H1 (cell line): ENCODE measurements around the gene LOC128125822.

ENCODE experiments used
- CTCF ChIA-PET: fragments of 300-600 bp; sonication (Branson Sonifier 250); formaldehyde crosslinking; loops from one replicate; lab custom pipeline; 2021; ENCODE audit not compliant: partially characterized antibody; lab: Charles Lee
- POLR2A ChIA-PET: fragments of 300-600 bp; sonication (Branson Sonifier 250); formaldehyde crosslinking; loops from one replicate; lab custom pipeline; 2021; ENCODE audit warnings: inconsistent platforms; ENCODE audit not compliant: partially characterized antibody; lab: Charles Lee
- DNase-seq, 2 experiments: peaks; one replicate each; pipeline versions ENCODE4 v3.0.0 to v3.0.0-alpha.2; 2010 to 2022; ENCODE audit warnings: low spot score in 2 of 2, low read depth in 1 of 2, mixed read lengths in 1 of 2
- FAIRE-seq: peaks from 2 replicates; lab custom pipeline; 2011; peaks lifted over from hg19 to GRCh38; lab: Jason Lieb, UNC
- H2AFZ ChIP-seq: 2 replicates; pipeline ENCODE4 v1.8.1; 2012; ENCODE audit warnings: low read length, inconsistent platforms
- H2AK5ac ChIP-seq: 2 replicates; pipeline ENCODE4 v1.6.1; 2013; ENCODE audit warnings: low read depth, low read length
- H2BK120ac ChIP-seq: replicated peaks from 2 replicates; pipeline ENCODE3; 2013; ENCODE audit warnings: low read depth, low read length, inconsistent platforms
- H2BK12ac ChIP-seq: 2 replicates; pipeline ENCODE4 v1.6.1; 2013; ENCODE audit warnings: low read depth, low read length
- H2BK15ac ChIP-seq: 2 replicates; pipeline ENCODE4 v1.6.1; 2013; ENCODE audit warnings: low read length
- H2BK20ac ChIP-seq: 2 replicates; pipeline ENCODE4 v1.6.1; 2013; ENCODE audit warnings: low read length
- H2BK5ac ChIP-seq: 2 replicates; pipeline ENCODE4 v1.6.1; 2013; ENCODE audit warnings: low read depth, low read length
- H3K14ac ChIP-seq: 2 replicates; pipeline ENCODE4 v1.6.1; 2013; ENCODE audit warnings: inconsistent platforms; ENCODE audit not compliant: insufficient read length
- H3K18ac ChIP-seq: 2 replicates; pipeline ENCODE4 v1.6.1; 2013; ENCODE audit warnings: low read length; ENCODE audit errors: extremely low read depth
- H3K23ac ChIP-seq: 2 replicates; pipeline ENCODE4 v1.6.1; 2013; ENCODE audit warnings: inconsistent platforms; ENCODE audit not compliant: insufficient read length
- H3K23me2 ChIP-seq: 2 replicates; pipeline ENCODE4 v1.6.1; 2013; ENCODE audit warnings: low read depth, low read length
- H3K27ac ChIP-seq: 2 replicates; pipeline ENCODE4 v1.6.1; 2011; ENCODE audit warnings: low read depth, low read length, inconsistent platforms
- H3K27me3 ChIP-seq, 4 experiments: replicated peaks in 1 of 4; 1 replicate in 1 of 4; 2 replicates in 3 of 4; pipeline versions ENCODE4 v1.6.1 to v1.8.1; 2011 to 2013; ENCODE audit warnings: low read length in 3 of 4, mild to moderate bottlenecking in 3 of 4, inconsistent platforms in 2 of 4, mixed read lengths in 2 of 4, moderate library complexity in 1 of 4; ENCODE audit not compliant: control insufficient read depth in 3 of 4, insufficient read depth in 3 of 4; ENCODE audit errors: extremely low read depth in 1 of 4
- H3K36me3 ChIP-seq, 4 experiments: 2 replicates each; pipeline versions ENCODE4 v1.6.1 to v1.8.1; 2011 to 2013; ENCODE audit warnings: mild to moderate bottlenecking in 4 of 4, low read length in 3 of 4, moderate library complexity in 2 of 4, control low read depth in 1 of 4, inconsistent platforms in 1 of 4; ENCODE audit not compliant: insufficient read depth in 4 of 4, control insufficient read depth in 2 of 4
- H3K4ac ChIP-seq: replicated peaks from 2 replicates; pipeline ENCODE3; 2013; ENCODE audit warnings: low read length, low read depth, mixed read lengths, inconsistent platforms; ENCODE audit not compliant: insufficient read length
- H3K4me1 ChIP-seq, 4 experiments: replicated peaks in 1 of 4; 1 replicate in 1 of 4; 2 replicates in 3 of 4; pipeline versions ENCODE4 v1.6.1 to v1.8.1; 2011 to 2013; ENCODE audit warnings: low read length in 3 of 4, inconsistent platforms in 2 of 4, mixed read lengths in 1 of 4; ENCODE audit not compliant: insufficient read depth in 4 of 4, control insufficient read depth in 3 of 4
- H3K4me2 ChIP-seq, 2 experiments: 2 replicates each; pipeline versions ENCODE4 v1.6.1 to v1.8.1; 2011 to 2013; ENCODE audit warnings: low read depth in 2 of 2, low read length in 2 of 2, control low read depth in 1 of 2, inconsistent platforms in 1 of 2, mild to moderate bottlenecking in 1 of 2; ENCODE audit not compliant: insufficient read depth in 1 of 2
- H3K4me3 ChIP-seq, 4 experiments: fragments of 200-600, 300-600 bp in 1 of 4; sonication (generic), shearing (Covaris generic), sonication (Bioruptor Twin) in 1 of 4; 2 replicates each; pipeline versions ENCODE4 v1.5.1 to v1.8.1; 2011 to 2016; ENCODE audit warnings: low read length in 4 of 4, low read depth in 3 of 4, control low read depth in 2 of 4, inconsistent platforms in 2 of 4, mild to moderate bottlenecking in 2 of 4, mixed read lengths in 1 of 4, moderate library complexity in 1 of 4; ENCODE audit not compliant: insufficient read depth in 2 of 4; ENCODE audit errors: extremely low read depth in 1 of 4
- H3K56ac ChIP-seq: replicated peaks from 2 replicates; pipeline ENCODE3; 2013; ENCODE audit warnings: low read depth, mild to moderate bottlenecking, mixed read lengths, low read length, inconsistent platforms; ENCODE audit not compliant: insufficient read length
- H3K79me1 ChIP-seq: 2 replicates; pipeline ENCODE4 v1.6.1; 2013; ENCODE audit warnings: low read depth, low read length, control low read depth
- H3K79me2 ChIP-seq, 2 experiments: 2 replicates each; pipeline versions ENCODE4 v1.6.1 to v1.8.1; 2012 to 2013; ENCODE audit warnings: low read length in 2 of 2, mild to moderate bottlenecking in 2 of 2, inconsistent platforms in 1 of 2; ENCODE audit not compliant: insufficient read depth in 2 of 2, control insufficient read depth in 1 of 2
- H3K9ac ChIP-seq, 4 experiments: replicated peaks in 1 of 4; 1 replicate in 1 of 4; 2 replicates in 3 of 4; pipeline versions ENCODE4 v1.6.1 to v1.8.1; 2011 to 2013; ENCODE audit warnings: low read depth in 3 of 4, low read length in 3 of 4, control low read depth in 2 of 4, mild to moderate bottlenecking in 2 of 4, moderate library complexity in 2 of 4, inconsistent platforms in 1 of 4; ENCODE audit errors: extremely low read depth in 1 of 4
- H3K9me3 ChIP-seq, 2 experiments: 2 replicates each; pipeline versions ENCODE4 v1.6.1 to v1.8.1; 2012 to 2013; ENCODE audit warnings: mild to moderate bottlenecking in 2 of 2, moderate library complexity in 2 of 2, control low read depth in 1 of 2, inconsistent platforms in 1 of 2, low read depth in 1 of 2, low read length in 1 of 2, mixed read lengths in 1 of 2; ENCODE audit not compliant: insufficient read depth in 2 of 2
- H4K20me1 ChIP-seq, 2 experiments: replicated peaks in 1 of 2; 2 replicates each; pipeline versions ENCODE3 to v1.8.1; 2011 to 2013; ENCODE audit warnings: inconsistent platforms in 2 of 2, low read length in 2 of 2, mild to moderate bottlenecking in 1 of 2; ENCODE audit not compliant: insufficient read depth in 2 of 2, control insufficient read depth in 1 of 2
- H4K5ac ChIP-seq: 2 replicates; pipeline ENCODE4 v1.6.1; 2013; ENCODE audit warnings: low read length, low read depth, mixed read lengths, inconsistent platforms; ENCODE audit not compliant: insufficient read length
- H4K8ac ChIP-seq: 2 replicates; pipeline ENCODE4 v1.8.0; 2013; ENCODE audit warnings: mild to moderate bottlenecking, moderate library complexity, low read length, inconsistent platforms; ENCODE audit not compliant: insufficient read depth; ENCODE audit errors: extremely low read depth
- H4K91ac ChIP-seq: replicated peaks from 2 replicates; pipeline ENCODE3; 2013; ENCODE audit warnings: low read length, mixed read lengths, inconsistent platforms; ENCODE audit not compliant: insufficient read length
- CHD1 ChIP-seq: IDR thresholded peaks from 2 replicates; pipeline ENCODE4 v1.6.1; 2012; ENCODE audit warnings: low read depth, low read length, improper control_type of control experiment
- CTCF ChIP-seq, 3 experiments: IDR thresholded peaks; 1 replicate in 2 of 3; 2 replicates in 1 of 3; pipeline versions ENCODE4 v1.5.1 to v1.6.1; 2011; ENCODE audit warnings: low read length in 3 of 3, mild to moderate bottlenecking in 3 of 3, inconsistent platforms in 2 of 3, low read depth in 1 of 3, moderate library complexity in 1 of 3; ENCODE audit not compliant: insufficient read depth in 1 of 3; ENCODE audit errors: control extremely low read depth in 1 of 3
- FOSL1 ChIP-seq: IDR thresholded peaks from 2 replicates; pipeline ENCODE4 v1.6.1; 2011; ENCODE audit warnings: mild to moderate bottlenecking, low read depth, low read length, moderate library complexity; ENCODE audit not compliant: insufficient read depth
- MAFK ChIP-seq: IDR thresholded peaks from 2 replicates; pipeline ENCODE4 v1.6.1; 2012; ENCODE audit warnings: low read depth, mild to moderate bottlenecking, improper control_type of control experiment, low read length
- MAX ChIP-seq: IDR thresholded peaks from 2 replicates; pipeline ENCODE4 v1.6.1; 2012; ENCODE audit warnings: inconsistent platforms
- NRF1 ChIP-seq: IDR thresholded peaks from 2 replicates; pipeline ENCODE4 v1.6.1; 2011; ENCODE audit warnings: mild to moderate bottlenecking, low read depth, low read length, improper control_type of control experiment
- POLR2A ChIP-seq, 2 experiments: IDR thresholded peaks; 1 replicate in 1 of 2; 2 replicates in 1 of 2; pipeline ENCODE4 v1.6.1; 2011; ENCODE audit warnings: low read depth in 2 of 2, low read length in 2 of 2, mild to moderate bottlenecking in 2 of 2; ENCODE audit errors: control extremely low read depth in 1 of 2
- RFX5 ChIP-seq: IDR thresholded peaks from 2 replicates; pipeline ENCODE4 v1.6.1; 2011; ENCODE audit warnings: low read depth, low read length, improper control_type of control experiment, borderline replicate concordance
- SIN3A ChIP-seq, 2 experiments: IDR thresholded peaks in 1 of 2; conservative IDR thresholded peaks in 1 of 2; 2 replicates each; pipeline ENCODE4 v1.6.1; 2011 to 2012; ENCODE audit warnings: low read length in 2 of 2, improper control_type of control experiment in 1 of 2, low read depth in 1 of 2, mild to moderate bottlenecking in 1 of 2
- SP4 ChIP-seq: IDR thresholded peaks from 2 replicates; pipeline ENCODE4 v1.6.1; 2012; ENCODE audit warnings: low read length, inconsistent platforms
- TEAD4 ChIP-seq: IDR thresholded peaks from 2 replicates; pipeline ENCODE4 v1.6.1; 2012; ENCODE audit warnings: low read depth, low read length, inconsistent platforms, mixed read lengths
- WGBS, 2 experiments: shearing (Covaris generic) in 1 of 2; methylation state at CpG; one replicate each; pipeline versions ENCODE4 v1.1.6 to v1.1.7; 2013 to 2015; ENCODE audit warnings: low lambda C conversion rate in 2 of 2, mixed read lengths in 2 of 2, inconsistent platforms in 1 of 2, low coverage in 1 of 2, missing lambda C conversion rate in 1 of 2; ENCODE audit not compliant: insufficient replicate concordance in 2 of 2, insufficient coverage in 1 of 2, insufficient read length in 1 of 2; ENCODE audit errors: extremely low coverage in 1 of 2, missing lambda C conversion rate in 1 of 2; 5-methylcytosine and 5-hydroxymethylcytosine counted together

Gene LOC128125822

GRCh38 chr6:63574554-63574900, 2.2 kb downstream of the LOC128125822 start:
- ChIA-PET POLR2A (interaction anchor here (0.6 to 2.5 kb wide), 5 partner anchors 9 to 771 kb away, joined by 3 to 33 read pairs (median 4); partner anchors contain the start of gene PHF3), CTCF (interaction anchor here (0.8 to 2.2 kb wide), 7 partner anchors 9 to 257 kb away, joined by 3 to 8 read pairs (median 3); partner anchors contain the start of gene PHF3)
- no peak overlapping the region for H3K23ac ChIP-seq
- TF ChIP-seq SP4 (no peak), CTCF (IDR thresholded peaks at IDR 0.05; ENCODE audit: control extremely low read depth in 1 of 3, insufficient read depth in 1 of 3, low read depth in 1 of 3, low read length in 3 of 3) (no peak), TEAD4 (no peak), MAFK (no peak), NRF1 (no peak), POLR2A (IDR thresholded peaks at IDR 0.05; ENCODE audit: control extremely low read depth in 1 of 2, low read depth in 2 of 2, low read length in 2 of 2) (no peak), FOSL1 (no peak), SIN3A (conservative IDR thresholded peaks at IDR 0.05 in 1 of 2, IDR thresholded peaks at IDR 0.05 in 1 of 2; ENCODE audit: low read depth in 1 of 2, low read length in 2 of 2) (no peak), RFX5 (no peak), MAX (no peak), CHD1 (no peak)

More at GRCh38 chr6:63574554-63574900, 2.2 kb downstream of the LOC128125822 start:
- Histone ChIP-seq H3K36me3 (peaks cover 7 to 35% (median 30%) of the 10 kb centered on the region in 4 experiments; a peak in 7 of 8 replicates), H3K56ac (no peak overlapping the region), H2AK5ac (no peak overlapping the region), H2BK20ac (no peak overlapping the region), H3K27ac (no peak overlapping the region), H3K18ac (no peak overlapping the region), H2BK120ac (no peak overlapping the region), H2BK12ac (no peak overlapping the region), H4K5ac (no peak overlapping the region), H3K79me1 (no peaks in the 10 kb centered on the region), H3K9me3 (no peaks in the 10 kb centered on the region), H3K4ac (no peak overlapping the region), H3K4me3 (peak overlapping the region; percentile 81 to 85 (median 82)), H2BK15ac (no peak overlapping the region), H3K14ac (no peak overlapping the region), H3K9ac (peak overlapping the region in 1 of 4 experiments; percentile 15; a peak in 1 of 7 replicates), H4K20me1 (peaks cover 2 to 5% of the 10 kb centered on the region in 2 experiments), H3K27me3 (0 out of 7 replicates have a peak, but pooled peaks cover 0 to 2% (median under 1%) of the 10 kb centered on the region in 4 experiments), H2AFZ (no peak overlapping the region), H4K8ac (no peak overlapping the region), H3K23me2 (peaks cover 6% of the 10 kb centered on the region), H4K91ac (no peak overlapping the region), H2BK5ac (no peak overlapping the region), H3K4me1 (peaks cover 0 to 3% (median 0%) of the 10 kb centered on the region in 4 experiments; a peak in 1 of 7 replicates), H3K79me2 (peaks cover 19 to 59% of the 10 kb centered on the region in 2 experiments), H3K4me2 (peak overlapping the region; percentile 77 to 87)
- FAIRE-seq (no peak), DNase-seq (no peak)
- 47% methylated on average over 2 of the region's 2 CpGs; no CpG with 5 or more reads in 1 of the 2 experiments for WGBS, 2 experiments
